Ramos (cell line): ENCODE measurements around the gene OGDH.

Source experiments
- in situ Hi-C: fragments of 300-500 bp; cut with MboI; formaldehyde crosslinking; loops from one replicate; pipeline ENCODE4 v1.14.3; 2022; ENCODE audit warnings: low sequenced_read_pairs; ENCODE audit not compliant: unreplicated experiment

OGDH gene

GRCh38 chr7:44634839-44635591 lies 28.6 kb downstream of the OGDH start:
- in situ Hi-C loops: no loop called here

GRCh38 chr7:44636041-44636584 lies 29.7 kb downstream of the OGDH start:
- in situ Hi-C loops: no loop called here

- in situ Hi-C loops: no loop called here
Observed at GRCh38 chr7:44636926-44637325, 30.5 kb downstream of the OGDH start.

GRCh38 chr7:44637788-44638594 lies 31.6 kb downstream of the OGDH start:
- in situ Hi-C loops: no loop called here

- in situ Hi-C loops: no loop called here
Observed at GRCh38 chr7:44638611-44639557, 32.5 kb downstream of the OGDH start.

GRCh38 chr7:44639671-44640321 lies 33.4 kb downstream of the OGDH start:
- in situ Hi-C loops: no loop called here

- in situ Hi-C loops: no loop called here
Observed at GRCh38 chr7:44643206-44643605, 36.8 kb downstream of the OGDH start.

- in situ Hi-C loops: no loop called here
Observed at GRCh38 chr7:44645254-44645653, 38.8 kb downstream of the OGDH start.

GRCh38 chr7:44645696-44646095 lies 39.3 kb downstream of the OGDH start:
- in situ Hi-C loops: no loop called here

- in situ Hi-C loops: no loop called here
Observed at GRCh38 chr7:44646176-44646920, 39.9 kb downstream of the OGDH start.

GRCh38 chr7:44646921-44647636 lies 40.7 kb downstream of the OGDH start:
- in situ Hi-C loops: no loop called here

- in situ Hi-C loops: no loop called here
Observed at GRCh38 chr7:44647981-44648714, 41.7 kb downstream of the OGDH start.

- in situ Hi-C loops: no loop called here
Observed at GRCh38 chr7:44650242-44650641, 43.8 kb downstream of the OGDH start.

- in situ Hi-C loops: no loop called here
Observed at GRCh38 chr7:44650772-44651171, 44.3 kb downstream of the OGDH start.

- in situ Hi-C loops: no loop called here
Observed at GRCh38 chr7:44652535-44652934, 46.1 kb downstream of the OGDH start.

GRCh38 chr7:44654255-44654796 lies 47.9 kb downstream of the OGDH start:
- in situ Hi-C loops: no loop called here

GRCh38 chr7:44655341-44655740 lies 48.9 kb downstream of the OGDH start:
- in situ Hi-C loops: no loop called here

- in situ Hi-C loops: no loop called here
Observed at GRCh38 chr7:44658979-44659378, 52.6 kb downstream of the OGDH start.
